GM23338 (cell line): ENCODE measurements around the gene BRI3. TPM values are rescaled to one million over a fixed set of nuclear protein-coding genes. Genes with fewer than 3 reads are reported as not detected.

Experiments
- ATAC-seq: fragments of 200-7000 bp; cut with Tn5 transposase; 3 replicates; pipeline ENCODE4 v1.9.1; 2020
- DNase-seq: peaks from one replicate; pipeline ENCODE4 v3.0.0-alpha.2; 2015; ENCODE audit warnings: low spot score
- H2AFZ ChIP-seq: fragments of 200-600 bp; sonication (generic); 2 replicates; pipeline ENCODE4 v1.8.0; 2016; ENCODE audit warnings: antibody characterized with exemption, mild to moderate bottlenecking, moderate library complexity
- H3F3A ChIP-seq: fragments of 200-600 bp; sonication (generic); replicated peaks from 2 replicates; pipeline ENCODE4 v1.8.0; 2017; ENCODE audit warnings: antibody characterized with exemption, mixed run types, low read depth
- H3K27ac ChIP-seq: fragments of 200-600 bp; sonication (generic); 2 replicates; pipeline ENCODE4 v1.6.1; 2016; ENCODE audit warnings: low read depth
- H3K27me3 ChIP-seq: fragments of 200-600 bp; sonication (generic); 2 replicates; pipeline ENCODE4 v1.8.0; 2016; ENCODE audit warnings: mild to moderate bottlenecking, mixed run types, moderate library complexity; ENCODE audit not compliant: insufficient read depth
- H3K36me3 ChIP-seq: fragments of 200-600 bp; sonication (generic); 2 replicates; pipeline ENCODE4 v1.8.0; 2016; ENCODE audit warnings: mild to moderate bottlenecking; ENCODE audit not compliant: insufficient read depth
- H3K4me1 ChIP-seq: fragments of 200-600 bp; sonication (generic); 2 replicates; pipeline ENCODE4 v1.8.0; 2016; ENCODE audit warnings: mild to moderate bottlenecking, moderate library complexity; ENCODE audit not compliant: insufficient read depth
- H3K4me2 ChIP-seq: fragments of 200-600 bp; sonication (generic); 2 replicates; pipeline ENCODE4 v1.7.1; 2017; ENCODE audit warnings: mixed run types
- H3K4me3 ChIP-seq: fragments of 200-600 bp; sonication (generic); 2 replicates; pipeline ENCODE4 v1.6.1; 2016; ENCODE audit warnings: mixed run types
- H3K79me2 ChIP-seq: fragments of 200-600 bp; sonication (generic); replicated peaks from 2 replicates; pipeline ENCODE4 v1.8.0; 2017; ENCODE audit warnings: mild to moderate bottlenecking; ENCODE audit not compliant: insufficient read depth
- H3K9me2 ChIP-seq: fragments of 200-600 bp; sonication (generic); 2 replicates; pipeline ENCODE4 v1.8.0; 2017; ENCODE audit not compliant: insufficient read depth
- H4K20me1 ChIP-seq: fragments of 200-600 bp; sonication (generic); replicated peaks from 2 replicates; pipeline ENCODE4 v1.8.0; 2017; ENCODE audit warnings: mild to moderate bottlenecking; ENCODE audit not compliant: insufficient read depth
- H3K27ac Mint-ChIP-seq: 2 replicates; pipeline ENCODE4 v1.8.0; 2020; ENCODE audit warnings: inconsistent platforms, mild to moderate bottlenecking, moderate library complexity, mixed read lengths
- H3K27me3 Mint-ChIP-seq: 3 replicates; pipeline ENCODE4 v1.8.0; 2022; ENCODE audit warnings: low read depth, mild to moderate bottlenecking, moderate library complexity, mixed read lengths, inconsistent platforms; ENCODE audit not compliant: insufficient read depth, poor library complexity
- H3K36me3 Mint-ChIP-seq: 3 replicates; pipeline ENCODE4 v1.8.0; 2021; ENCODE audit warnings: low read depth, mild to moderate bottlenecking, inconsistent platforms, moderate library complexity, mixed read lengths
- H3K4me1 Mint-ChIP-seq: 3 replicates; pipeline ENCODE4 v1.8.0; 2020; ENCODE audit warnings: mild to moderate bottlenecking, inconsistent platforms, mixed read lengths
- H3K4me3 Mint-ChIP-seq: 3 replicates; pipeline ENCODE4 v1.8.0; 2021; ENCODE audit warnings: moderate library complexity, mild to moderate bottlenecking, inconsistent platforms, mixed read lengths
- H3K9me3 Mint-ChIP-seq: 3 replicates; pipeline ENCODE4 v1.8.0; 2020; ENCODE audit warnings: moderate library complexity, mild to moderate bottlenecking, inconsistent platforms, mixed read lengths
- CREB1 ChIP-seq: fragments of 250-450 bp; sonication (Bioruptor Pico); IDR thresholded peaks from 2 replicates; pipeline ENCODE4 v1.5.0; 2020; ENCODE audit warnings: low read depth, mild to moderate bottlenecking, moderate library complexity
- EZH2 ChIP-seq: fragments of 200-600 bp; sonication (generic); IDR thresholded peaks from one replicate; pipeline ENCODE4 v1.8.0; 2017; ENCODE audit warnings: antibody characterized with exemption, mild to moderate bottlenecking, low read depth; ENCODE audit not compliant: unreplicated experiment
- EZH2phosphoT487 ChIP-seq: fragments of 200-600 bp; sonication (generic); IDR thresholded peaks from one replicate; pipeline ENCODE4 v1.8.1; 2018; ENCODE audit warnings: antibody characterized with exemption; ENCODE audit not compliant: unreplicated experiment
- JUNB ChIP-seq: IDR thresholded peaks from one replicate; pipeline ENCODE4 v1.6.1; 2016; ENCODE audit warnings: antibody characterized with exemption; ENCODE audit not compliant: unreplicated experiment
- NANOG ChIP-seq: IDR thresholded peaks from 2 replicates; pipeline ENCODE4 v1.6.1; 2016; ENCODE audit warnings: antibody characterized with exemption, borderline replicate concordance
- POLR2AphosphoS5 ChIP-seq: IDR thresholded peaks from 2 replicates; pipeline ENCODE4 v1.6.1; 2016; ENCODE audit warnings: antibody characterized with exemption, low read depth
- STAT1 ChIP-seq: IDR thresholded peaks from one replicate; pipeline ENCODE4 v1.6.1; 2016; ENCODE audit warnings: antibody characterized with exemption; ENCODE audit not compliant: unreplicated experiment
- ZNF114 ChIP-seq: fragments of 250-450 bp; sonication (Bioruptor Pico); IDR thresholded peaks from 2 replicates; pipeline ENCODE4 v1.5.0; 2020; ENCODE audit warnings: mild to moderate bottlenecking, moderate library complexity
- ZNF331 ChIP-seq: fragments of 250-450 bp; sonication (Bioruptor Pico); IDR thresholded peaks from 2 replicates; pipeline ENCODE4 v1.5.0; 2020; ENCODE audit warnings: low read depth, mild to moderate bottlenecking, moderate library complexity
- ZNF462 ChIP-seq: fragments of 250-450 bp; sonication (Bioruptor Pico); IDR thresholded peaks from 2 replicates; pipeline ENCODE4 v1.5.0; 2020; ENCODE audit warnings: mild to moderate bottlenecking, moderate library complexity
- polyA plus RNA-seq: library from polyadenylated mRNA; unstranded; fragments of >200 nt; fragmentation: Nextera tagmentation; extraction: Ambion mirVana; gene quantifications from 2 replicates; pipeline ENCODE4 v1.2.1, GENCODE V29; 2016
- total RNA-seq: library from RNA; depleted of rRNA; stranded (reverse); fragments of >200 nt; shearing (Covaris generic); gene quantifications from 2 replicates; pipeline ENCODE4 v1.2.3, GENCODE V29; 2014
- TF ChIP-seq, protein P1 (sequence below), 2 experiments: fragments of 200-600 bp in 1 of 2; sonication (generic) in 1 of 2; conservative IDR thresholded peaks; 2 replicates each; pipeline versions ENCODE4 v1.5.1 to v1.6.1; 2016 to 2017; ENCODE audit warnings: antibody characterized with exemption in 2 of 2, low read depth in 2 of 2, mild to moderate bottlenecking in 2 of 2, moderate library complexity in 1 of 2
- TF ChIP-seq, protein P2 (sequence below): IDR thresholded peaks from one replicate; pipeline ENCODE4 v1.6.1; 2018; ENCODE audit warnings: antibody characterized with exemption; ENCODE audit not compliant: unreplicated experiment
- TF ChIP-seq, protein P3 (sequence below): IDR thresholded peaks from 2 replicates; pipeline ENCODE4 v1.6.1; 2016; ENCODE audit warnings: antibody characterized with exemption

BRI3 gene
- total and polyA plus RNA-seq, 2 experiments from 2014 or later: 21.7 to 66.1 TPM

DNA sequence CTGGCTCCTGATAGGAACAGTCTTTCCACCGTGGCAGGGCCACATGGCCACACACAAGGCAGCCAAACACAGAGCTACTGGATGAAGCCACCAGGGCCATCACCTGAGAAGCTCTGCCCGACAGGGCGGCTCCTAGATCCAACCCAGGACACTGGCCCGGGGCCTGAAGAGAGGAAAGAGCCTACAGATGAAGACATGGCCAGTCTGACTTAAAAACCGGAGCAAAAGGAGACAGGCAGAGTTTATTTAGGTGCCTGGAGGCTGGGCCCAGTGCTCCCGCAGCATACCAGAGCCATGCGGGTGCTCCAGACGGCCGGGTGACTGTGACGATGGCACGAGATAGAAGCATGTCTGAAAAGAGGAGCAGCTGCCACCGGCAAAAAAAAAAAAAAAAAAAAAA lies 33.3 kb upstream of the BRI3 start:
- Mint-ChIP-seq H3K9me3 (no peaks in the 10 kb centered on the region; the same call in 2 of the 3 replicates), H3K27me3 (peaks cover 11% of the 10 kb centered on the region), H3K27ac (no peak overlapping the region), H3K36me3 (peaks cover 3% of the 10 kb centered on the region; the same call in 1 of the 3 replicates), H3K4me3 (no peak overlapping the region), H3K4me1 (peaks cover 18% of the 10 kb centered on the region)
- H3K9me2 ChIP-seq: no peaks in the 10 kb centered on the region
- no peak for TF ChIP-seq ZNF462 (CRISPR knock-in tag)
- no peak for TF ChIP-seq ZNF114 (CRISPR knock-in tag)
- TF ChIP-seq NANOG: no peak
- TF ChIP-seq, protein P1, sequence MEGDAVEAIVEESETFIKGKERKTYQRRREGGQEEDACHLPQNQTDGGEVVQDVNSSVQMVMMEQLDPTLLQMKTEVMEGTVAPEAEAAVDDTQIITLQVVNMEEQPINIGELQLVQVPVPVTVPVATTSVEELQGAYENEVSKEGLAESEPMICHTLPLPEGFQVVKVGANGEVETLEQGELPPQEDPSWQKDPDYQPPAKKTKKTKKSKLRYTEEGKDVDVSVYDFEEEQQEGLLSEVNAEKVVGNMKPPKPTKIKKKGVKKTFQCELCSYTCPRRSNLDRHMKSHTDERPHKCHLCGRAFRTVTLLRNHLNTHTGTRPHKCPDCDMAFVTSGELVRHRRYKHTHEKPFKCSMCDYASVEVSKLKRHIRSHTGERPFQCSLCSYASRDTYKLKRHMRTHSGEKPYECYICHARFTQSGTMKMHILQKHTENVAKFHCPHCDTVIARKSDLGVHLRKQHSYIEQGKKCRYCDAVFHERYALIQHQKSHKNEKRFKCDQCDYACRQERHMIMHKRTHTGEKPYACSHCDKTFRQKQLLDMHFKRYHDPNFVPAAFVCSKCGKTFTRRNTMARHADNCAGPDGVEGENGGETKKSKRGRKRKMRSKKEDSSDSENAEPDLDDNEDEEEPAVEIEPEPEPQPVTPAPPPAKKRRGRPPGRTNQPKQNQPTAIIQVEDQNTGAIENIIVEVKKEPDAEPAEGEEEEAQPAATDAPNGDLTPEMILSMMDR (conservative IDR thresholded peaks at IDR 0.05; ENCODE audit: low read depth in 2 of 2): no peak
- TF ChIP-seq POLR2AphosphoS5: no peak
- TF ChIP-seq, protein P2, sequence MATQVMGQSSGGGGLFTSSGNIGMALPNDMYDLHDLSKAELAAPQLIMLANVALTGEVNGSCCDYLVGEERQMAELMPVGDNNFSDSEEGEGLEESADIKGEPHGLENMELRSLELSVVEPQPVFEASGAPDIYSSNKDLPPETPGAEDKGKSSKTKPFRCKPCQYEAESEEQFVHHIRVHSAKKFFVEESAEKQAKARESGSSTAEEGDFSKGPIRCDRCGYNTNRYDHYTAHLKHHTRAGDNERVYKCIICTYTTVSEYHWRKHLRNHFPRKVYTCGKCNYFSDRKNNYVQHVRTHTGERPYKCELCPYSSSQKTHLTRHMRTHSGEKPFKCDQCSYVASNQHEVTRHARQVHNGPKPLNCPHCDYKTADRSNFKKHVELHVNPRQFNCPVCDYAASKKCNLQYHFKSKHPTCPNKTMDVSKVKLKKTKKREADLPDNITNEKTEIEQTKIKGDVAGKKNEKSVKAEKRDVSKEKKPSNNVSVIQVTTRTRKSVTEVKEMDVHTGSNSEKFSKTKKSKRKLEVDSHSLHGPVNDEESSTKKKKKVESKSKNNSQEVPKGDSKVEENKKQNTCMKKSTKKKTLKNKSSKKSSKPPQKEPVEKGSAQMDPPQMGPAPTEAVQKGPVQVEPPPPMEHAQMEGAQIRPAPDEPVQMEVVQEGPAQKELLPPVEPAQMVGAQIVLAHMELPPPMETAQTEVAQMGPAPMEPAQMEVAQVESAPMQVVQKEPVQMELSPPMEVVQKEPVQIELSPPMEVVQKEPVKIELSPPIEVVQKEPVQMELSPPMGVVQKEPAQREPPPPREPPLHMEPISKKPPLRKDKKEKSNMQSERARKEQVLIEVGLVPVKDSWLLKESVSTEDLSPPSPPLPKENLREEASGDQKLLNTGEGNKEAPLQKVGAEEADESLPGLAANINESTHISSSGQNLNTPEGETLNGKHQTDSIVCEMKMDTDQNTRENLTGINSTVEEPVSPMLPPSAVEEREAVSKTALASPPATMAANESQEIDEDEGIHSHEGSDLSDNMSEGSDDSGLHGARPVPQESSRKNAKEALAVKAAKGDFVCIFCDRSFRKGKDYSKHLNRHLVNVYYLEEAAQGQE: no peak
- TF ChIP-seq STAT1: no peak
- TF ChIP-seq EZH2: no peak
- TF ChIP-seq, protein P3, sequence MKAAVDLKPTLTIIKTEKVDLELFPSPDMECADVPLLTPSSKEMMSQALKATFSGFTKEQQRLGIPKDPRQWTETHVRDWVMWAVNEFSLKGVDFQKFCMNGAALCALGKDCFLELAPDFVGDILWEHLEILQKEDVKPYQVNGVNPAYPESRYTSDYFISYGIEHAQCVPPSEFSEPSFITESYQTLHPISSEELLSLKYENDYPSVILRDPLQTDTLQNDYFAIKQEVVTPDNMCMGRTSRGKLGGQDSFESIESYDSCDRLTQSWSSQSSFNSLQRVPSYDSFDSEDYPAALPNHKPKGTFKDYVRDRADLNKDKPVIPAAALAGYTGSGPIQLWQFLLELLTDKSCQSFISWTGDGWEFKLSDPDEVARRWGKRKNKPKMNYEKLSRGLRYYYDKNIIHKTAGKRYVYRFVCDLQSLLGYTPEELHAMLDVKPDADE: no peak
- no peak for TF ChIP-seq JUNB
- TF ChIP-seq CREB1 (CRISPR knock-in tag): no peak
- no peak for TF ChIP-seq ZNF331 (CRISPR knock-in tag)
- TF ChIP-seq EZH2phosphoT487: no peak
- peaks cover 7% of the 10 kb centered on the region for H3K79me2 ChIP-seq
- peaks cover 18% of the 10 kb centered on the region for H3K4me1 ChIP-seq
- H4K20me1 ChIP-seq: no peaks in the 10 kb centered on the region
- no peak for ATAC-seq
- DNase-seq: no peak
- H3K27ac ChIP-seq: no peak overlapping the region
- no peaks in the 10 kb centered on the region for H3K36me3 ChIP-seq
- H3K4me3 ChIP-seq: no peak overlapping the region
- no peak overlapping the region for H3K4me2 ChIP-seq
- H3K27me3 ChIP-seq: no peaks in the 10 kb centered on the region
- H2AFZ ChIP-seq: no peak overlapping the region
- peaks cover 14% of the 10 kb centered on the region; the same call in 1 of the 2 replicates for H3F3A ChIP-seq
